ENCODE data around the gene PRUNE2.

DNA sequence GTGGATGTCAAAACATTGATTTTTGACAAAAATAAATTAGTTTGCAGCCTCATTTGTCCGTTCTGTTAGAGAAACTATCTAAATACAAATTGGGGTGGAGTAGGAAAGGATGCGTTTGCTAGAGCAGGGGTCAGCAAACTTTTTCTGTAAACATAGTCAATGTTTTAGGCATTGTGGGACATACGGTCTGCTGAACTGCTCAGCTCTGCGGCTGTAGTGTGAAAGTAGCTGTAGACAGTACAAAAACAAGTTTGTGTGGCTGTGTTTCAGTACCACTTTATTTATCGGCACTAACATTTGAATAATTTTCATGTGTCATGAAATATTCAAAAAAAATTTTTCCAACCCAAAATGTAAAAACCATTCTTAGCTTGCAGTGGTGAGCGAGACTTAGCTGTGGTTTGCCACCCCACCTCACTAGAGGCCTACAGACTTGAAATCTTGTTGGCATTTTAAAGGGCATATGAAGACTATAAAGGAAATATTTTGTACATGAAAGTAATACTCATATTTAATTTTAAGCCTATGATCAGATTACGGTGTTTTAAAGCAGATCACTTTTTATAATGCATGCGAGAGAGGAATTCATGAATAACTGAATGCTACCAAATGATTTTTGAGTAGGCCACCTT, 292.6 kb downstream of the PRUNE2 start:
- TF ChIP-seq, protein P1, sequence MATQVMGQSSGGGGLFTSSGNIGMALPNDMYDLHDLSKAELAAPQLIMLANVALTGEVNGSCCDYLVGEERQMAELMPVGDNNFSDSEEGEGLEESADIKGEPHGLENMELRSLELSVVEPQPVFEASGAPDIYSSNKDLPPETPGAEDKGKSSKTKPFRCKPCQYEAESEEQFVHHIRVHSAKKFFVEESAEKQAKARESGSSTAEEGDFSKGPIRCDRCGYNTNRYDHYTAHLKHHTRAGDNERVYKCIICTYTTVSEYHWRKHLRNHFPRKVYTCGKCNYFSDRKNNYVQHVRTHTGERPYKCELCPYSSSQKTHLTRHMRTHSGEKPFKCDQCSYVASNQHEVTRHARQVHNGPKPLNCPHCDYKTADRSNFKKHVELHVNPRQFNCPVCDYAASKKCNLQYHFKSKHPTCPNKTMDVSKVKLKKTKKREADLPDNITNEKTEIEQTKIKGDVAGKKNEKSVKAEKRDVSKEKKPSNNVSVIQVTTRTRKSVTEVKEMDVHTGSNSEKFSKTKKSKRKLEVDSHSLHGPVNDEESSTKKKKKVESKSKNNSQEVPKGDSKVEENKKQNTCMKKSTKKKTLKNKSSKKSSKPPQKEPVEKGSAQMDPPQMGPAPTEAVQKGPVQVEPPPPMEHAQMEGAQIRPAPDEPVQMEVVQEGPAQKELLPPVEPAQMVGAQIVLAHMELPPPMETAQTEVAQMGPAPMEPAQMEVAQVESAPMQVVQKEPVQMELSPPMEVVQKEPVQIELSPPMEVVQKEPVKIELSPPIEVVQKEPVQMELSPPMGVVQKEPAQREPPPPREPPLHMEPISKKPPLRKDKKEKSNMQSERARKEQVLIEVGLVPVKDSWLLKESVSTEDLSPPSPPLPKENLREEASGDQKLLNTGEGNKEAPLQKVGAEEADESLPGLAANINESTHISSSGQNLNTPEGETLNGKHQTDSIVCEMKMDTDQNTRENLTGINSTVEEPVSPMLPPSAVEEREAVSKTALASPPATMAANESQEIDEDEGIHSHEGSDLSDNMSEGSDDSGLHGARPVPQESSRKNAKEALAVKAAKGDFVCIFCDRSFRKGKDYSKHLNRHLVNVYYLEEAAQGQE (IDR thresholded peaks at IDR 0.05) = no peak
- TF ChIP-seq, protein P2, sequence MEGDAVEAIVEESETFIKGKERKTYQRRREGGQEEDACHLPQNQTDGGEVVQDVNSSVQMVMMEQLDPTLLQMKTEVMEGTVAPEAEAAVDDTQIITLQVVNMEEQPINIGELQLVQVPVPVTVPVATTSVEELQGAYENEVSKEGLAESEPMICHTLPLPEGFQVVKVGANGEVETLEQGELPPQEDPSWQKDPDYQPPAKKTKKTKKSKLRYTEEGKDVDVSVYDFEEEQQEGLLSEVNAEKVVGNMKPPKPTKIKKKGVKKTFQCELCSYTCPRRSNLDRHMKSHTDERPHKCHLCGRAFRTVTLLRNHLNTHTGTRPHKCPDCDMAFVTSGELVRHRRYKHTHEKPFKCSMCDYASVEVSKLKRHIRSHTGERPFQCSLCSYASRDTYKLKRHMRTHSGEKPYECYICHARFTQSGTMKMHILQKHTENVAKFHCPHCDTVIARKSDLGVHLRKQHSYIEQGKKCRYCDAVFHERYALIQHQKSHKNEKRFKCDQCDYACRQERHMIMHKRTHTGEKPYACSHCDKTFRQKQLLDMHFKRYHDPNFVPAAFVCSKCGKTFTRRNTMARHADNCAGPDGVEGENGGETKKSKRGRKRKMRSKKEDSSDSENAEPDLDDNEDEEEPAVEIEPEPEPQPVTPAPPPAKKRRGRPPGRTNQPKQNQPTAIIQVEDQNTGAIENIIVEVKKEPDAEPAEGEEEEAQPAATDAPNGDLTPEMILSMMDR (IDR thresholded peaks at IDR 0.05; ENCODE audit: low read depth, low read length, missing input control) = no peak
- TF ChIP-seq JUND (IDR thresholded peaks at IDR 0.05) = no peak
- TF ChIP-seq SP1 (IDR thresholded peaks at IDR 0.05) = no peak
- no peak for TF ChIP-seq TAF1 (conservative IDR thresholded peaks at IDR 0.05)
- no peak for TF ChIP-seq EGR1 (IDR thresholded peaks at IDR 0.05; ENCODE audit: low read depth in 2 of 2)
- TF ChIP-seq YY1 (IDR thresholded peaks at IDR 0.05) = no peak
- TF ChIP-seq RAD21 (IDR thresholded peaks at IDR 0.05) = no peak
- TF ChIP-seq ZBTB33 (IDR thresholded peaks at IDR 0.05) = no peak
- no peak for TF ChIP-seq FOXA1 (IDR thresholded peaks at IDR 0.05)
- TF ChIP-seq MAX (IDR thresholded peaks at IDR 0.05) = no peak
- no peak for TF ChIP-seq RXRA (IDR thresholded peaks at IDR 0.05)
- no peak for TF ChIP-seq GABPA (IDR thresholded peaks at IDR 0.05 in 1 of 2, conservative IDR thresholded peaks at IDR 0.05 in 1 of 2)
- no peak for TF ChIP-seq HNF4A (conservative IDR thresholded peaks at IDR 0.05)
